ENCODE data around the gene FRRS1. TPM values are rescaled to one million over a fixed set of nuclear protein-coding genes. Genes with fewer than 3 reads are reported as not detected.

FRRS1 gene
- total RNA-seq, 1 donor, result 24.7 TPM

DNA sequence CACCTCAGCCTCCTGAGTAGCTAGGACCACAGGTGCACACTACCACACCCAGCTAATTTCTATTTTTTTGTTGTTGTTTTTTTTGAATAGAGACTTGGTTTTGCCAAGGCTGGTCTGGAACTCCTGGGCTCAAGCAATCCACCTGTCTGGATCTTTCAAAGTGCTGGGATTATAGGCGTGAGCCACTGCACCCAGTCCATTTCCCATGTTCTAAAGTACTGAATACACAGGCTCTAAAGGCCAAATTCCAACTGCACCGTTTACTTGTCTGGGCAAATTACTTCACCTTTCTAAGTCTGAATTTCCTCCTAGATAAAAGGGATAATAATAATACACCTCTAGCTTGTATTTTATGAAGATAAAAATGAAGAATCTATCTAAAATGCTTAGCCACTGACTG is 39.6 kb downstream of the FRRS1 start:
- no peak overlapping the region for H3K4me3 ChIP-seq (ENCODE audit: low read depth, low read length)
- DNase-seq (ENCODE audit: low read depth), result no peak
- TF ChIP-seq, protein P1, sequence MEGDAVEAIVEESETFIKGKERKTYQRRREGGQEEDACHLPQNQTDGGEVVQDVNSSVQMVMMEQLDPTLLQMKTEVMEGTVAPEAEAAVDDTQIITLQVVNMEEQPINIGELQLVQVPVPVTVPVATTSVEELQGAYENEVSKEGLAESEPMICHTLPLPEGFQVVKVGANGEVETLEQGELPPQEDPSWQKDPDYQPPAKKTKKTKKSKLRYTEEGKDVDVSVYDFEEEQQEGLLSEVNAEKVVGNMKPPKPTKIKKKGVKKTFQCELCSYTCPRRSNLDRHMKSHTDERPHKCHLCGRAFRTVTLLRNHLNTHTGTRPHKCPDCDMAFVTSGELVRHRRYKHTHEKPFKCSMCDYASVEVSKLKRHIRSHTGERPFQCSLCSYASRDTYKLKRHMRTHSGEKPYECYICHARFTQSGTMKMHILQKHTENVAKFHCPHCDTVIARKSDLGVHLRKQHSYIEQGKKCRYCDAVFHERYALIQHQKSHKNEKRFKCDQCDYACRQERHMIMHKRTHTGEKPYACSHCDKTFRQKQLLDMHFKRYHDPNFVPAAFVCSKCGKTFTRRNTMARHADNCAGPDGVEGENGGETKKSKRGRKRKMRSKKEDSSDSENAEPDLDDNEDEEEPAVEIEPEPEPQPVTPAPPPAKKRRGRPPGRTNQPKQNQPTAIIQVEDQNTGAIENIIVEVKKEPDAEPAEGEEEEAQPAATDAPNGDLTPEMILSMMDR (IDR thresholded peaks at IDR 0.05; ENCODE audit: insufficient read depth, low read length), result no peak

DNA sequence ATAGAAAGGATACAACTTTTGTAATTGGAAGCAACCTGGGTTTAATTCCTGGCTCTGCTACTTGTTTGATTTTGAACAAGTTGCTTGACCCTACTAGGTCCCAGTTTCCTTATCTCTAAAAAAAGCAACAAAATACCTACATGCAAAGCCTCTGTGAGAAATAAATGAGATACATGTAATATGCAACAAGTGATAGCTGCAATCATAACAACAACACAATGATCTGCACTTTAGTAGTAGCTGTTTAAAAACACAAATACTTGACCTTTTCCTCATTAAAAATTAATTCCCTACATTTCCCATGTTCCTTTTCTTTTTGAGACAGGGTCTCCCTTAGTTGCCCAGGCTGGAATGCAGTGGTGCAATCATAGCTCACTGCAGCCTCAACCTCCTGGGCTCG is 40.0 kb downstream of the FRRS1 start:
- DNase-seq (ENCODE audit: low read depth), result no peak

DNA sequence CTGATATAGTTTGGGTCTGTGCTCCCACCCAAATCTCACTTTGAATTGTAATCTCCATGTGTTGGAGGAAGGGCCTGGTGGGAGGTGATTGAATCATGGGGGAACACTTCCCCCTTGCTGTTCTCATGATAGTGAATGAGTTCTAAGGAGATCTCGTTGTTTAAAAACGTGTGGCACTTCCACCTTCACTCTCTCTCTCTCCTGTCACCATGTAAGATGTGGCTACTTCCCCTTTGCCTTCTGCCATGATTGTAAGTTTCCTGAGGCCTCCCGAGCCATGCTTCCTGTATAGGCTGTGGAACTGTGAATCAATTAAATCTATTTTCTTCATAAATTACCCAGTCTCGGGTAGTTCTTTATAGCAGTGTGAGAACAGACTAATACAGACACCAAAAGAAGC is 40.4 kb downstream of the FRRS1 start:
- TF ChIP-seq, protein P1 (IDR thresholded peaks at IDR 0.05; ENCODE audit: insufficient read depth, low read length), result no peak
- H3K4me3 ChIP-seq (ENCODE audit: low read depth, low read length), result no peak overlapping the region
- DNase-seq (ENCODE audit: low read depth), result no peak

More for the DNA sequence above, 40.0 kb downstream of the FRRS1 start:
- no peak overlapping the region for H3K4me3 ChIP-seq (ENCODE audit: low read depth, low read length)
- TF ChIP-seq, protein P1 (IDR thresholded peaks at IDR 0.05; ENCODE audit: insufficient read depth, low read length), result no peak

DNA sequence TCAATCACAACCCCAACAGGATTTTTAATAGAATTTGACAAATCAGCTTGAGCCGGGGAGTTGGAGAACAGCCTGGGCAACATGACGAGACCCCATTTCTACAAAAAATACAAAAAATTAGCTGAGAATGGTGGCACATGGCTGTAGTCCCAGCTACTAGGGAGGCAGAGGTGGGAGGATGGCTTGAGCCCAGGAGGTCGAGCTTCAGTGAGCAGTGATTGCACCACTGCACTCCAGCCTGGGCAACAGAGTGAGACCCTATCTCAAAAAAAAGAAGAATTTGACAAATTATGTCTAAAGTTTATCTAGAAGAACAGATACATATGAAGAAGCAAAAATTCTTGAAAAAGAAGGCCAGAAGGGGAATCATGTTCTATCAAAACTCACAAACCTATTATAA is 43.2 kb downstream of the FRRS1 start:
- TF ChIP-seq, protein P1 (IDR thresholded peaks at IDR 0.05; ENCODE audit: insufficient read depth, low read length), result no peak
- no peak overlapping the region for H3K4me3 ChIP-seq (ENCODE audit: low read depth, low read length)
- DNase-seq (ENCODE audit: low read depth), result no peak

DNA sequence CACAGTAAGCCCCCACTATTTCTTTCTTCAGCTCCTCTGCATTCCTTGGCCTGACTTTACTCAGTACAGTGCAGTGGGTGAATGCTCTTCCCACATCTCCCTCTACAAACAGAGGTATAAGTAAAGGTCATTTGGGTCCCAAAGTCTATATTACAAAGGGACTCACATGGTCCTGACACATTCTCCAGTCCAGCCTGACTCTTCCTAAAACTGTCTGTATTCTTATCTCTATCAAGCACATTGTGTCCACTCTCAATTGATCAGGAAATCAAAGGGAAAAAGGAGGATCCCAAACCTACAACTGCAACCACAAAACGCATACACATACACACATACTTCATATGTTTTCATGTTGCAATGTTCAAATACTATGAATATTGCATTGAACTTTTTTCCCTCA is 49.4 kb downstream of the FRRS1 start:
- TF ChIP-seq, protein P1 (IDR thresholded peaks at IDR 0.05; ENCODE audit: insufficient read depth, low read length), result no peak
- H3K4me3 ChIP-seq (ENCODE audit: low read depth, low read length), result no peak overlapping the region
- no peak for DNase-seq (ENCODE audit: low read depth)

DNA sequence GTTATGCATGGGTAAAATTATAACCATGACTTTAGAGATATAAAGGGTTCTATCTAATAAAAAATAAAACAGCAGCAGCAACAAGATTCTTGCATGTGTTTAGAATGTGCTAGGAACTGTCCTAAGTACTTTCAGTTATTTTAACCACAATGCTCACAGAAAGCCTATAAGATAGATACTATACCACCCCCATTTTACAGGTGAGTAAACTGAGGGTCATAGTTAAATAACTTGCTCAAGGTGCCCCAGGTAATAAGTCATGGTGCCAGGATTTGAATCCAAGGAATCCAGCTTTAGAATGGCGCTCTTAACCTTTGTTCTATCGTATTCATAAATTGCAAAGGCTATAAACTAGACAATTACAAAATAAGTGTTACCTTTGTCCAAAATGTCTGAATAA is 53.4 kb downstream of the FRRS1 start:
- TF ChIP-seq, protein P1 (IDR thresholded peaks at IDR 0.05; ENCODE audit: insufficient read depth, low read length), result no peak
- DNase-seq (ENCODE audit: low read depth), result no peak
- no peak overlapping the region for H3K4me3 ChIP-seq (ENCODE audit: low read depth, low read length)

DNA sequence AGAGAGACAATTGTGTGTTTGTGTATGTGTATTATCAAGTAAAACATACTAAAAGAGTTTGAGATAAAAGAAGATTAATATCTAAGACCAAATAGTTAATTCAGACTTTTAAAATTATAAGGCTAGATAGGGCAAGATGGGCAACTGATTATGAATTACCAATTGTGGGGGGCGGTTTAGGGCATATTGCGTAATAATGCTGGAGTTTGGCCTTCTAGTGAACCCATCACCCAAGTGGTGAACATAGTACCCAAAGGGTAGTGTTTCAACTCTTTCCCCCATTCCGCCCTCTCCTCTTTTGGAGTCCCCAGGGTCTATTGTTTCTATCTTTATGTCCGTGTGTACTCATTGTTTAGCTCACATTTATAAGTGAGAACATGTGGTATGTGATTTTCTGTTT is 55.4 kb downstream of the FRRS1 start:
- H3K4me3 ChIP-seq (ENCODE audit: low read depth, low read length), result no peak overlapping the region
- DNase-seq (ENCODE audit: low read depth), result no peak
- TF ChIP-seq, protein P1 (IDR thresholded peaks at IDR 0.05; ENCODE audit: insufficient read depth, low read length), result no peak
